ENCODE measurements around the gene KCNA10.

The KCNA10 gene

GRCh38 chr1:110478886-110479285 lies 40.1 kb downstream of the KCNA10 start:
- H3K4me3 ChIP-seq (ENCODE audit: low read depth, low read length): no peak overlapping the region

- H3K4me3 ChIP-seq (ENCODE audit: low read depth, low read length): no peak overlapping the region
Measured at GRCh38 chr1:110477967-110478640, 40.9 kb downstream of the KCNA10 start.

- H3K4me3 ChIP-seq (ENCODE audit: low read depth, low read length): no peak overlapping the region
Measured at GRCh38 chr1:110477445-110477957, 41.5 kb downstream of the KCNA10 start.

- H3K4me3 ChIP-seq (ENCODE audit: low read depth, low read length): no peak overlapping the region
Measured at GRCh38 chr1:110477041-110477440, 41.9 kb downstream of the KCNA10 start.

- H3K4me3 ChIP-seq (ENCODE audit: low read depth, low read length): no peak overlapping the region
Measured at GRCh38 chr1:110476028-110476765, 42.8 kb downstream of the KCNA10 start.

GRCh38 chr1:110475362-110476027 lies 43.5 kb downstream of the KCNA10 start:
- no peak overlapping the region for H3K4me3 ChIP-seq (ENCODE audit: low read depth, low read length)

- H3K4me3 ChIP-seq (ENCODE audit: low read depth, low read length): no peak overlapping the region
Measured at GRCh38 chr1:110474444-110474843, 44.5 kb downstream of the KCNA10 start.

- H3K4me3 ChIP-seq (ENCODE audit: low read depth, low read length): no peak overlapping the region
Measured at GRCh38 chr1:110472546-110472945, 46.4 kb downstream of the KCNA10 start.

GRCh38 chr1:110471131-110471530 lies 47.8 kb downstream of the KCNA10 start:
- H3K4me3 ChIP-seq (ENCODE audit: low read depth, low read length): no peak overlapping the region

Measured in iPS-11a (cell line).